SK-N-SH treated with all-trans-retinoic acid at 6 μM for 48 hours (cell line): ENCODE data around the gene MRPL51.

Experiments used
- ATAC-seq: fragments of 200-7000 bp; cut with Tn5 transposase; 3 replicates; pipeline ENCODE4 v1.9.1; 2020; ENCODE audit warnings: mild to moderate bottlenecking, moderate library complexity
- ARNTL ChIP-seq: fragments of 450-650 bp; formaldehyde crosslinking; IDR thresholded peaks from 2 replicates; pipeline ENCODE4 v1.5.0; 2020; ENCODE audit warnings: low read depth, mild to moderate bottlenecking, moderate library complexity, borderline replicate concordance
- CSDC2 ChIP-seq: fragments of 250-450 bp; sonication (Bioruptor Pico); IDR thresholded peaks from 2 replicates; pipeline ENCODE4 v1.5.0; 2020; ENCODE audit warnings: mild to moderate bottlenecking, moderate library complexity
- ESRRG ChIP-seq: fragments of 250-450 bp; sonication (Bioruptor Pico); IDR thresholded peaks from 2 replicates; pipeline ENCODE4 v1.6.1; 2021; ENCODE audit warnings: mild to moderate bottlenecking
- ISL1 ChIP-seq: fragments of 250-450 bp; sonication (Bioruptor Pico); IDR thresholded peaks from 2 replicates; pipeline ENCODE4 v2.1.2; 2022; ENCODE audit warnings: mild to moderate bottlenecking, moderate library complexity
- OSR1 ChIP-seq: fragments of 250-450 bp; sonication (Bioruptor Pico); IDR thresholded peaks from 2 replicates; pipeline ENCODE4 v1.8.0; 2022; ENCODE audit warnings: moderate library complexity, mild to moderate bottlenecking, inconsistent platforms
- PPARA ChIP-seq: fragments of 250-450 bp; sonication (Bioruptor Pico); IDR thresholded peaks from 2 replicates; pipeline ENCODE4 v1.5.0; 2020; ENCODE audit warnings: mild to moderate bottlenecking, borderline replicate concordance
- RARB ChIP-seq: fragments of 250-450 bp; sonication (Bioruptor Pico); IDR thresholded peaks from 2 replicates; pipeline ENCODE4 v1.8.0; 2021; ENCODE audit warnings: mild to moderate bottlenecking, moderate library complexity
- TCF4 ChIP-seq: fragments of 250-450 bp; sonication (Bioruptor Pico); IDR thresholded peaks from 2 replicates; pipeline ENCODE4 v1.8.0; 2021; ENCODE audit warnings: mild to moderate bottlenecking, moderate library complexity, borderline replicate concordance
- ZFP3 ChIP-seq: fragments of 250-450 bp; sonication (Bioruptor Pico); IDR thresholded peaks from 2 replicates; pipeline ENCODE4 v1.5.0; 2020; ENCODE audit warnings: mild to moderate bottlenecking, moderate library complexity
- ZFP30 ChIP-seq: fragments of 450-650 bp; formaldehyde crosslinking; IDR thresholded peaks from 2 replicates; pipeline ENCODE4 v1.5.0; 2022; ENCODE audit warnings: mild to moderate bottlenecking, moderate library complexity
- ZNF565 ChIP-seq: fragments of 450-650 bp; formaldehyde crosslinking; conservative IDR thresholded peaks from 2 replicates; pipeline ENCODE4 v1.5.0; 2020; ENCODE audit warnings: low read depth, mild to moderate bottlenecking, moderate library complexity
- ZNF8 ChIP-seq: fragments of 450-650 bp; formaldehyde crosslinking; IDR thresholded peaks from 2 replicates; pipeline ENCODE4 v1.5.0; 2020; ENCODE audit warnings: mild to moderate bottlenecking, moderate library complexity
- TF ChIP-seq, protein P1 (sequence below): fragments of 250-450 bp; sonication (Bioruptor Pico); IDR thresholded peaks from 2 replicates; pipeline ENCODE4 v1.8.0; 2021; ENCODE audit warnings: low read depth, mild to moderate bottlenecking, moderate library complexity, borderline replicate concordance
- TF ChIP-seq, protein P2 (sequence below): fragments of 250-450 bp; sonication (Bioruptor Pico); IDR thresholded peaks from 2 replicates; pipeline ENCODE4 v1.5.1; 2020; ENCODE audit warnings: low read depth, mild to moderate bottlenecking, moderate library complexity
- TF ChIP-seq, protein P3 (sequence below): fragments of 250-450 bp; sonication (Bioruptor Pico); IDR thresholded peaks from 2 replicates; pipeline ENCODE4 v1.8.0; 2020; ENCODE audit warnings: mild to moderate bottlenecking, moderate library complexity, borderline replicate concordance

The MRPL51 gene

DNA sequence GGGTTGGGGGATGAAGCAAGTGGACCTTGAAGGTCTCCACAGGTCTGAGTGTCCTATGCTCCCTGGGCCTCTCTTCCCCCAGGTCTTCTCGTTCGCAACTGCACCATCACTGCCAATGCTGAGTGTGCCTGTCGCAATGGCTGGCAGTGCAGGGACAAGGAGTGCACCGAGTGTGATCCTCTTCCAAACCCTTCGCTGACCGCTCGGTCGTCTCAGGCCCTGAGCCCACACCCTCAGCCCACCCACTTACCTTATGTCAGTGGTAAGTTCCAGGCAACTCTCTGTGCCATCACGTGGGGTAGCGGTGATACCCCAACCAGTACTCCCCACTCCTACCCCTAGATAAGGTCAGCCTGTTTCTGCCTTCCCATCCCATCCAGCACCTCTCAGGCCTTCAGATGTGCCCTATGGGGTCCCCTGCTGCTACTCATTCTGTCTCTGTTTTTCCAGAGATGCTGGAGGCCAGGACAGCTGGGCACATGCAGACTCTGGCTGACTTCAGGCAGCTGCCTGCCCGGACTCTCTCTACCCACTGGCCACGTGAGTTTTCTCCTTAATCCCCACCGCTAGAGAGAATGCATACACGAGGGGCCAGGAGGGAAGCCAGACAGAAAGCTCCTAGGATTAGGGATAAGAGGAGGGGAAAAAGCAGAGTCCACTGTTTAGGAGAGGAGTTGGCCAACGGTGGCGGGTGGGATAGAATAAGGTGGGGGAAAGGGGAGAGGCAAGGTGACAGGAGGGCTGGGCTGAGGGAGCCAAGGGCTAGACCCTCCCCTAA, 42.8 kb downstream of the MRPL51 start:
- ATAC-seq = no peak
- TF ChIP-seq CSDC2 (CRISPR knock-in tag) (no peak), RARB (CRISPR knock-in tag) (no peak), ISL1 (CRISPR knock-in tag) (no peak), OSR1 (CRISPR knock-in tag) (no peak)
- TF ChIP-seq, protein P1, sequence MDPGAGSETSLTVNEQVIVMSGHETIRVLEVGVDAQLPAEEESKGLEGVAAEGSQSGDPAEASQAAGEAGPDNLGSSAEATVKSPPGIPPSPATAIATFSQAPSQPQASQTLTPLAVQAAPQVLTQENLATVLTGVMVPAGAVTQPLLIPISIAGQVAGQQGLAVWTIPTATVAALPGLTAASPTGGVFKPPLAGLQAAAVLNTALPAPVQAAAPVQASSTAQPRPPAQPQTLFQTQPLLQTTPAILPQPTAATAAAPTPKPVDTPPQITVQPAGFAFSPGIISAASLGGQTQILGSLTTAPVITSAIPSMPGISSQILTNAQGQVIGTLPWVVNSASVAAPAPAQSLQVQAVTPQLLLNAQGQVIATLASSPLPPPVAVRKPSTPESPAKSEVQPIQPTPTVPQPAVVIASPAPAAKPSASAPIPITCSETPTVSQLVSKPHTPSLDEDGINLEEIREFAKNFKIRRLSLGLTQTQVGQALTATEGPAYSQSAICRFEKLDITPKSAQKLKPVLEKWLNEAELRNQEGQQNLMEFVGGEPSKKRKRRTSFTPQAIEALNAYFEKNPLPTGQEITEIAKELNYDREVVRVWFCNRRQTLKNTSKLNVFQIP (CRISPR knock-in tag) = no peak

DNA sequence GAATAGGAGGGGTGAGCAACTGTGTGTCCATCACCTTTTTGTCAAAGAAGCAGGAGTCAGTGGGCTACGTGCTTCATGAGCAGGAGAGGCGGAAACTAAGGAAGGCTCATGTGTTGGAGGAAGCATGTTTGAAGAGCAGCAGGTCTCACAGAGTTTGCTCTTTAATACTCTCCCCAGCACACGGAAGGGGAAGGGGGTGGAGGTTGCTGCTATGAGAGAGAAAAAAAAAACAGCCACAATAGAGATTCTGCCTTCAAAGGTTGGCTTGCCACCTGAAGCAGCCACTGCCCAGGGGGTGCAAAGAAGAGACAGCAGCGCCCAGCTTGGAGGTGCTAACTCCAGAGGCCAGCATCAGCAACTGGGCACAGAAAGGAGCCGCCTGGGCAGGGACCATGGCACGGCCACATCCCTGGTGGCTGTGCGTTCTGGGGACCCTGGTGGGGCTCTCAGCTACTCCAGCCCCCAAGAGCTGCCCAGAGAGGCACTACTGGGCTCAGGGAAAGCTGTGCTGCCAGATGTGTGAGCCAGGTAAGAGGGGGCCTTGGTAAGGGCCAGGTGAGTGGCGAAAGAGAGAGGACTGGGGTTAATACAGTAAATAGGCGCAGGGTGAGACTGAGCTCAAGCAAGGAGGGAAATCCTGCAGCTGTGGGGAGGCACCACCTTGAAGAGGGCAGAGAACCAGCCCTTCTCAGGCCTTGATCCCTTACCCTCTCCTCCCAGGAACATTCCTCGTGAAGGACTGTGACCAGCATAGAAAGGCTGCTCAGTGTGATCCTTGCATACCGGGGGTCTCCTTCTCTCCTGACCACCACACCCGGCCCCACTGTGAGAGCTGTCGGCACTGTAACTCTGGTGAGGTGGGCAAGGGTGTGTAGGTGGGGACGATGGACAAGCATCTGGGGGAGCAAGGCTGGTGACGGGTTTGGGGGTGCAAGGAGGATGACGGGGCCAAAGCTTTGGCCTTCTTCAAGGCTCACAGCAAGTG, 48.1 kb downstream of the MRPL51 start, which contains the start of gene CD27:
Gene CD27 (plus strand): TSS at position 252 of the 985 bp plus-strand sequence. CDS start 141 bp downstream, at position 393.
- TF ChIP-seq ARNTL = no peak
- no peak for TF ChIP-seq RARB (CRISPR knock-in tag)
- no peak for ATAC-seq

DNA sequence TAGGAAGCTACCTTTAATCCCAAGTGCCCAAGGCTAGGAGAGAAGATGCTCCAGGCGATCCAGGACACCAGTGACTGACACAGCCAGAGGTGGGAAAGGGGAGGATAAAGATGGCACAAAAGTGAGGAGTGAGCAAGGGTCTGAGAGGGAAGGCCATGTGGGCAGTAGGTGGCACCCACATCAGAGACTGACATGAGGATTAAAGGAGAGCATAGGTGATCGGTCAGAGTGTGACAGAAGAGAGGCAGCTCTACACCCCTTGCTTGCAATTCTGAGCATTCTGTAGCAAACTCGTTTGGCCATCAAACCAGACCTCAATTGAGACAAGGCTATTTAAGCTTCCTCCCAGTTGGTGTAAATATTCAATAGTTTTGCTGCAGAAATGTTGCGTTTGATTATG, 49.0 kb downstream of the MRPL51 start:
- TF ChIP-seq RARB (CRISPR knock-in tag) (no peak), ZFP30 (CRISPR knock-in tag) (no peak), ZNF565 (CRISPR knock-in tag) (no peak)
- ATAC-seq = no peak

DNA sequence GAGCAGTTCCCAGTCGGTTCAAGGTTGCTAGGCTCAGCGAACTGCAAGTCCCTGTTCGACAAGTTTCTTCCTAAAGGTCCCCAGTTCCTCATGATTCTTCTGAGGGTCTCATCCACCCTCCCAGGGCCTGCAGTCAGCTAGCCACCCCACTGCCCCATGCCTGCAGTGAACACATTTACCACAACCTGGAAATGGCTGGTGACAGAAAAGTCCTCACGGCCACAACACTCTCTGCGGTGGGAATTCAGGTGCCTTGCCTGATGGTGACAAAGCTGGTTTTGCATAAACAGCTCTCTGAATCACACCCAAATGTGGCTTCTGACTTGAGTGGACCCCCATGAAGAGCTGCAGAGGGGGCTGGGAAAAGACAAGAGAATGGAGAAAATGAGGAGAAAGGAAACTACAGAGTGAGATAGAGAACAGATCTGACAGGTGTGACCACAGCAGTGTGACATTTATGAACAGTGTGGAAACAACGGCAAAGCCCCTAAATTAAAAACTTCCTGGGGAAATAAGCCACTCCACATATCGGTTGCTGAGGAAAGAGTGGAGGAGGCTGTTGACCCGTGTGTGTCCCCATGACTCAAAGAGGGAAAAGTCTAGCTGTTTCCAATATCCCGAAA, 49.6 kb downstream of the MRPL51 start:
- no peak for TF ChIP-seq ZFP3 (CRISPR knock-in tag)
- TF ChIP-seq, protein P1 (CRISPR knock-in tag) = no peak
- no peak for TF ChIP-seq ISL1 (CRISPR knock-in tag)
- no peak for TF ChIP-seq ESRRG (CRISPR knock-in tag)
- no peak for TF ChIP-seq ZFP30 (CRISPR knock-in tag)
- no peak for TF ChIP-seq ZNF8 (CRISPR knock-in tag)
- no peak for TF ChIP-seq PPARA (CRISPR knock-in tag)
- TF ChIP-seq, all 23 proteins: peak for 0
- ATAC-seq = no peak

DNA sequence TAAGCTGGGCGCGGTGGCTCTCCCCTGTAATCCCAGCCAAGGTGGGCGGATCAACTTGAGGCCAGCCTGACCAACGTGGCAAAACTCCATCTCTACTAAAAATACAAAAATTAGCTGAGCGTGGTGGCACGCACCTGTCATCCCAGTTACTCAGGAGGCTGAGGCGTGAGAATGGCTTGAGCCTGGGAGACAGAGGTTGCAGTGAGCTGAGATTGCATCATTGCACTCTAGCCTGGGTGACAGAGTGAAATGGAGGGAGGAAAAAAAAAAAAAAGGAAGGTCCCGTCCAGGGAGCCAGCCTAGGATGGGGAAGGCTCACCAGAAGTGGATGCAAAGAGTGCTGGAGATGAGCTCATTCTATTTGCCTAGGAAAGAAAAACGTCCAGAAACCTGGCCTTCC, 50.2 kb downstream of the MRPL51 start:
- ATAC-seq = no peak
- TF ChIP-seq, protein P2, sequence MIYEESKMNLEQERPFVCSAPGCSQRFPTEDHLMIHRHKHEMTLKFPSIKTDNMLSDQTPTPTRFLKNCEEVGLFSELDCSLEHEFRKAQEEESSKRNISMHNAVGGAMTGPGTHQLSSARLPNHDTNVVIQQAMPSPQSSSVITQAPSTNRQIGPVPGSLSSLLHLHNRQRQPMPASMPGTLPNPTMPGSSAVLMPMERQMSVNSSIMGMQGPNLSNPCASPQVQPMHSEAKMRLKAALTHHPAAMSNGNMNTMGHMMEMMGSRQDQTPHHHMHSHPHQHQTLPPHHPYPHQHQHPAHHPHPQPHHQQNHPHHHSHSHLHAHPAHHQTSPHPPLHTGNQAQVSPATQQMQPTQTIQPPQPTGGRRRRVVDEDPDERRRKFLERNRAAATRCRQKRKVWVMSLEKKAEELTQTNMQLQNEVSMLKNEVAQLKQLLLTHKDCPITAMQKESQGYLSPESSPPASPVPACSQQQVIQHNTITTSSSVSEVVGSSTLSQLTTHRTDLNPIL (CRISPR knock-in tag) = no peak
- TF ChIP-seq, protein P3, sequence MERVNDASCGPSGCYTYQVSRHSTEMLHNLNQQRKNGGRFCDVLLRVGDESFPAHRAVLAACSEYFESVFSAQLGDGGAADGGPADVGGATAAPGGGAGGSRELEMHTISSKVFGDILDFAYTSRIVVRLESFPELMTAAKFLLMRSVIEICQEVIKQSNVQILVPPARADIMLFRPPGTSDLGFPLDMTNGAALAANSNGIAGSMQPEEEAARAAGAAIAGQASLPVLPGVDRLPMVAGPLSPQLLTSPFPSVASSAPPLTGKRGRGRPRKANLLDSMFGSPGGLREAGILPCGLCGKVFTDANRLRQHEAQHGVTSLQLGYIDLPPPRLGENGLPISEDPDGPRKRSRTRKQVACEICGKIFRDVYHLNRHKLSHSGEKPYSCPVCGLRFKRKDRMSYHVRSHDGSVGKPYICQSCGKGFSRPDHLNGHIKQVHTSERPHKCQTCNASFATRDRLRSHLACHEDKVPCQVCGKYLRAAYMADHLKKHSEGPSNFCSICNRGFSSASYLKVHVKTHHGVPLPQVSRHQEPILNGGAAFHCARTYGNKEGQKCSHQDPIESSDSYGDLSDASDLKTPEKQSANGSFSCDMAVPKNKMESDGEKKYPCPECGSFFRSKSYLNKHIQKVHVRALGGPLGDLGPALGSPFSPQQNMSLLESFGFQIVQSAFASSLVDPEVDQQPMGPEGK = no peak
- no peak for TF ChIP-seq ISL1 (CRISPR knock-in tag)
- no peak for TF ChIP-seq TCF4 (CRISPR knock-in tag)
- no peak for TF ChIP-seq ZNF8 (CRISPR knock-in tag)
- no peak for TF ChIP-seq ZFP3 (CRISPR knock-in tag)
- TF ChIP-seq, protein P1 (CRISPR knock-in tag) = no peak
- no peak for TF ChIP-seq CSDC2 (CRISPR knock-in tag)
- no peak for TF ChIP-seq OSR1 (CRISPR knock-in tag)
